Ovary (tissue), 3 donors: ENCODE results near the gene JAK2.

Source experiments
- CTCF ChIP-seq, 3 donors: fragments of 450-650 bp in 2 of 3; fragments of 200-600 bp in 1 of 3; IDR thresholded peaks; one replicate each; pipeline versions ENCODE4 v1.5.1 to v1.8.0; 2016 to 2022; ENCODE audit warnings: antibody characterized with exemption in 3 of 3, mild to moderate bottlenecking in 1 of 3
- POLR2A ChIP-seq: fragments of 450-650 bp; IDR thresholded peaks from one replicate; pipeline ENCODE4 v1.6.1; 2017; ENCODE audit warnings: antibody characterized with exemption, mild to moderate bottlenecking, moderate library complexity
- donor health status: DM: no; HTN: no; CAD: no.

GRCh38 chr9:5062631-5063030, 77.6 kb downstream of the JAK2 start:
- TF ChIP-seq CTCF (IDR thresholded peaks at IDR 0.05) (no peak), POLR2A (no peak)
